NT2/D1 (cell line): ENCODE measurements around the gene RNASE7.

Experiments
- YY1 ChIP-seq: IDR thresholded peaks from 2 replicates; pipeline ENCODE4 v1.6.1; 2011; ENCODE audit not compliant: insufficient read length, insufficient read depth
- ZNF274 ChIP-seq: IDR thresholded peaks from 2 replicates; pipeline ENCODE4 v1.6.1; 2011; ENCODE audit warnings: mild to moderate bottlenecking, low read depth, low read length

- no peak for TF ChIP-seq ZNF274
- no peak for TF ChIP-seq YY1
Measured at GRCh38 chr14:21056520-21057163, 14.5 kb downstream of the RNASE7 start.
